Karpas-422 (cell line): ENCODE data around the gene NABP1. TPM values are rescaled to one million over a fixed set of nuclear protein-coding genes. Genes with fewer than 3 reads are reported as not detected.
"Not testable (repeated sequence)": the region's sequence is repeated elsewhere in the genome, so short reads cannot be mapped to it uniquely, and the experiment has no call there.

Experiments
- DNase-seq: peaks from one replicate; pipeline ENCODE4 v3.0.0-alpha.2; 2015
- H2AFZ ChIP-seq: fragments of 200-600 bp; sonication (generic); 2 replicates; pipeline ENCODE4 v1.6.1; 2014; ENCODE audit warnings: antibody characterized with exemption, low read length, mixed read lengths
- H3K27ac ChIP-seq: fragments of 200-600 bp; sonication (generic); 2 replicates; pipeline ENCODE4 v1.5.1; 2014; ENCODE audit warnings: mild to moderate bottlenecking, low read length, moderate library complexity
- H3K27me3 ChIP-seq: fragments of 200-600 bp; sonication (generic); 2 replicates; pipeline ENCODE4 v1.6.1; 2014; ENCODE audit warnings: low read length, mixed read lengths
- H3K36me3 ChIP-seq: fragments of 200-600 bp; sonication (generic); 2 replicates; pipeline ENCODE4 v1.6.1; 2014; ENCODE audit warnings: low read length, mixed read lengths; ENCODE audit not compliant: insufficient read depth
- H3K4me1 ChIP-seq: fragments of 200-600 bp; sonication (generic); 2 replicates; pipeline ENCODE4 v1.6.1; 2014; ENCODE audit warnings: mild to moderate bottlenecking, low read length, mixed read lengths
- H3K4me2 ChIP-seq: fragments of 200-600 bp; sonication (generic); 2 replicates; pipeline ENCODE4 v1.6.1; 2014; ENCODE audit warnings: low read length, low read depth, mild to moderate bottlenecking; ENCODE audit not compliant: poor library complexity, severe bottlenecking
- H3K4me3 ChIP-seq: fragments of 200-600 bp; sonication (generic); 2 replicates; pipeline ENCODE4 v1.5.1; 2014; ENCODE audit warnings: mild to moderate bottlenecking, antibody characterized with exemption, low read length, mixed read lengths
- H3K79me2 ChIP-seq: fragments of 200-600 bp; sonication (generic); 2 replicates; pipeline ENCODE4 v1.6.1; 2014; ENCODE audit warnings: mild to moderate bottlenecking, low read length, mixed read lengths
- H3K9ac ChIP-seq: fragments of 200-600 bp; sonication (generic); 2 replicates; pipeline ENCODE4 v1.6.0; 2014; ENCODE audit warnings: low read length
- H3K9me2 ChIP-seq: fragments of 200-600 bp; sonication (generic), shearing (Covaris generic); replicated peaks from 2 replicates; pipeline ENCODE4 v1.6.0; 2014; ENCODE audit warnings: mild to moderate bottlenecking, low read length, moderate library complexity; ENCODE audit not compliant: insufficient read depth
- H3K9me3 ChIP-seq: fragments of 300-700, 200-600 bp; sonication (generic); 2 replicates; pipeline ENCODE4 v1.6.1; 2014; ENCODE audit warnings: low read length, mixed read lengths
- H4K20me1 ChIP-seq: fragments of 200-600 bp; sonication (generic); 2 replicates; pipeline ENCODE4 v1.6.1; 2014; ENCODE audit warnings: mild to moderate bottlenecking, antibody characterized with exemption, low read length, low read depth; ENCODE audit not compliant: insufficient read depth
- total RNA-seq: library from RNA; depleted of rRNA; stranded (reverse); fragments of >200 nt; shearing (Covaris generic); gene quantifications from 2 replicates; pipeline ENCODE4 v1.2.3, GENCODE V29; 2014; ENCODE audit warnings: low replicate concordance

The NABP1 gene
- total RNA-seq, 1 experiment from 2014 or later = 52.4 TPM

- H3K9me3 ChIP-seq, H3K36me3 ChIP-seq, H3K9ac ChIP-seq, H3K79me2 ChIP-seq, DNase-seq, H3K9me2 ChIP-seq, H3K27ac ChIP-seq, H3K4me2 ChIP-seq, H3K27me3 ChIP-seq, H2AFZ ChIP-seq, H3K4me1 ChIP-seq, H4K20me1 ChIP-seq, H3K4me3 ChIP-seq: not testable (repeated sequence)
Measured at GRCh38 chr2:191644613-191645012, 33.3 kb upstream of the NABP1 start.

- Histone ChIP-seq H3K27me3 (no peaks in the 10 kb centered on the region), H3K9me3 (no peaks in the 10 kb centered on the region), H3K9ac (no peak overlapping the region), H3K36me3 (no peaks in the 10 kb centered on the region), H3K79me2 (no peaks in the 10 kb centered on the region), H3K9me2 (no peaks in the 10 kb centered on the region), H3K27ac (no peak overlapping the region), H2AFZ (no peak overlapping the region), H3K4me1 (no peaks in the 10 kb centered on the region), H4K20me1 (no peaks in the 10 kb centered on the region), H3K4me2 (no peak overlapping the region), H3K4me3 (no peak overlapping the region)
- DNase-seq = no peak
Measured at GRCh38 chr2:191645032-191645431, 32.9 kb upstream of the NABP1 start.

- H3K9me3 ChIP-seq = no peaks in the 10 kb centered on the region
- no peak for DNase-seq
- no peak overlapping the region for H3K4me2 ChIP-seq
- no peaks in the 10 kb centered on the region for H3K9me2 ChIP-seq
- no peaks in the 10 kb centered on the region for H3K4me1 ChIP-seq
- H3K27me3 ChIP-seq = no peaks in the 10 kb centered on the region
- no peak overlapping the region for H3K4me3 ChIP-seq
- no peak overlapping the region for H3K9ac ChIP-seq
- H3K27ac ChIP-seq = no peak overlapping the region
- H3K79me2 ChIP-seq = no peaks in the 10 kb centered on the region
- no peak overlapping the region for H2AFZ ChIP-seq
- H4K20me1 ChIP-seq = no peaks in the 10 kb centered on the region
- H3K36me3 ChIP-seq = no peaks in the 10 kb centered on the region
Measured at GRCh38 chr2:191645434-191646162, 32.3 kb upstream of the NABP1 start.

- Histone ChIP-seq H4K20me1 (no peaks in the 10 kb centered on the region), H3K9ac (no peak overlapping the region), H3K9me2 (no peaks in the 10 kb centered on the region), H3K4me3 (no peak overlapping the region), H2AFZ (no peak overlapping the region), H3K9me3 (no peaks in the 10 kb centered on the region), H3K4me1 (no peaks in the 10 kb centered on the region), H3K36me3 (no peaks in the 10 kb centered on the region), H3K27me3 (no peaks in the 10 kb centered on the region), H3K4me2 (no peak overlapping the region), H3K27ac (no peak overlapping the region), H3K79me2 (no peaks in the 10 kb centered on the region)
- DNase-seq = no peak
Measured at GRCh38 chr2:191646163-191646902, 31.6 kb upstream of the NABP1 start.

- H3K9me2 ChIP-seq = no peaks in the 10 kb centered on the region
- H3K79me2 ChIP-seq = no peaks in the 10 kb centered on the region
- H2AFZ ChIP-seq = no peak overlapping the region
- H3K9ac ChIP-seq = no peak overlapping the region
- H3K9me3 ChIP-seq = no peaks in the 10 kb centered on the region
- no peak overlapping the region for H3K4me2 ChIP-seq
- H3K4me1 ChIP-seq = no peaks in the 10 kb centered on the region
- no peaks in the 10 kb centered on the region for H3K27me3 ChIP-seq
- H3K36me3 ChIP-seq = no peaks in the 10 kb centered on the region
- no peaks in the 10 kb centered on the region for H4K20me1 ChIP-seq
- no peak overlapping the region for H3K27ac ChIP-seq
- DNase-seq = no peak
- no peak overlapping the region for H3K4me3 ChIP-seq
Measured at GRCh38 chr2:191649519-191649918, 28.4 kb upstream of the NABP1 start.

GRCh38 chr2:191650896-191651773, 26.8 kb upstream of the NABP1 start:
- no peak for DNase-seq
- H3K9me3 ChIP-seq = no peaks in the 10 kb centered on the region
- H3K36me3 ChIP-seq = no peaks in the 10 kb centered on the region
- H3K27me3 ChIP-seq = no peaks in the 10 kb centered on the region
- no peak overlapping the region for H3K4me2 ChIP-seq
- no peaks in the 10 kb centered on the region for H3K79me2 ChIP-seq
- H3K4me1 ChIP-seq = no peaks in the 10 kb centered on the region
- H4K20me1 ChIP-seq = no peaks in the 10 kb centered on the region
- no peaks in the 10 kb centered on the region for H3K9me2 ChIP-seq
- no peak overlapping the region for H3K9ac ChIP-seq
- no peak overlapping the region for H2AFZ ChIP-seq
- H3K4me3 ChIP-seq = no peak overlapping the region
- no peak overlapping the region for H3K27ac ChIP-seq

GRCh38 chr2:191653667-191654391, 24.1 kb upstream of the NABP1 start:
- no peak for DNase-seq
- Histone ChIP-seq H3K79me2 (no peaks in the 10 kb centered on the region), H4K20me1 (no peaks in the 10 kb centered on the region), H3K4me3 (no peak overlapping the region), H2AFZ (no peak overlapping the region), H3K27me3 (no peaks in the 10 kb centered on the region), H3K9me2 (no peaks in the 10 kb centered on the region), H3K4me1 (no peaks in the 10 kb centered on the region), H3K9ac (no peak overlapping the region), H3K9me3 (no peaks in the 10 kb centered on the region), H3K4me2 (no peak overlapping the region), H3K36me3 (no peaks in the 10 kb centered on the region), H3K27ac (no peak overlapping the region)
